Smooth muscle cell (in vitro differentiated cells): ENCODE results near the gene FOXP2. TPM values are rescaled to one million over a fixed set of nuclear protein-coding genes. Genes with fewer than 3 reads are reported as not detected.

Experiments used
- DNase-seq: peaks from one replicate; lab custom pipeline; 2025; ENCODE audit not compliant: unreplicated experiment; lab: John Stamatoyannopoulos, UW
- H2AFZ ChIP-seq: fragments of 200-600 bp; sonication (generic); 2 replicates; pipeline ENCODE4 v1.6.0; 2016; ENCODE audit warnings: antibody characterized with exemption, low read depth, mild to moderate bottlenecking
- H3F3A ChIP-seq: fragments of 200-600 bp; sonication (generic); 2 replicates; pipeline ENCODE4 v1.6.0; 2017; ENCODE audit warnings: antibody characterized with exemption, low read depth
- H3K27ac ChIP-seq: fragments of 200-600 bp; sonication (generic); 2 replicates; pipeline ENCODE4 v1.5.1; 2016; ENCODE audit warnings: low read depth, mild to moderate bottlenecking
- H3K27me3 ChIP-seq: fragments of 200-600 bp; sonication (generic); 2 replicates; pipeline ENCODE4 v1.6.1; 2016; ENCODE audit warnings: low read depth, mild to moderate bottlenecking
- H3K36me3 ChIP-seq: fragments of 200-600 bp; sonication (generic); 2 replicates; pipeline ENCODE4 v1.5.1; 2016; ENCODE audit warnings: low read depth
- H3K4me1 ChIP-seq: fragments of 200-600 bp; sonication (generic); 2 replicates; pipeline ENCODE4 v1.5.1; 2016; ENCODE audit warnings: low read depth
- H3K4me2 ChIP-seq: fragments of 200-600 bp; sonication (generic); 2 replicates; pipeline ENCODE4 v1.6.0; 2016; ENCODE audit warnings: mild to moderate bottlenecking
- H3K4me3 ChIP-seq: fragments of 200-600 bp; sonication (generic); 2 replicates; pipeline ENCODE4 v1.5.1; 2016; ENCODE audit warnings: mild to moderate bottlenecking
- H3K79me2 ChIP-seq: fragments of 200-600 bp; sonication (generic); 2 replicates; pipeline ENCODE4 v1.6.0; 2016; ENCODE audit warnings: low read depth, mild to moderate bottlenecking
- H3K9ac ChIP-seq: fragments of 200-600 bp; sonication (generic); 2 replicates; pipeline ENCODE4 v1.6.0; 2016; ENCODE audit warnings: low read depth
- H3K9me3 ChIP-seq: fragments of 200-600 bp; sonication (generic); replicated peaks from 2 replicates; pipeline ENCODE4 v1.5.1; 2016; ENCODE audit warnings: low read depth
- H4K20me1 ChIP-seq: fragments of 200-600 bp; sonication (generic); 2 replicates; pipeline ENCODE4 v1.6.0; 2016; ENCODE audit warnings: low read depth
- WGBS: methylation state at CpG from one replicate; pipeline ENCODE4 v1.1.7; 2016; ENCODE audit warnings: low lambda C conversion rate; 5-methylcytosine and 5-hydroxymethylcytosine counted together
- polyA plus RNA-seq: library from polyadenylated mRNA; unstranded; fragments of >200 nt; fragmentation: Nextera tagmentation; extraction: Ambion mirVana; gene quantifications from 2 replicates; pipeline ENCODE4 v1.2.1, GENCODE V29; 2016
- total RNA-seq: library from RNA; depleted of rRNA; stranded (reverse); fragments of >200 nt; gene quantifications from 2 replicates; pipeline ENCODE4 v1.2.3, GENCODE V29; 2014
- TF ChIP-seq, protein P1 (sequence below): fragments of 200-600 bp; sonication (generic); IDR thresholded peaks from 2 replicates; pipeline ENCODE4 v1.5.1; 2017; ENCODE audit warnings: borderline replicate concordance, mild to moderate bottlenecking, antibody characterized with exemption; ENCODE audit not compliant: insufficient read depth, poor library complexity, severe bottlenecking

The FOXP2 gene
- total and polyA plus RNA-seq, 2 experiments from 2014 or later = 0.86 to 1.1 TPM

DNA sequence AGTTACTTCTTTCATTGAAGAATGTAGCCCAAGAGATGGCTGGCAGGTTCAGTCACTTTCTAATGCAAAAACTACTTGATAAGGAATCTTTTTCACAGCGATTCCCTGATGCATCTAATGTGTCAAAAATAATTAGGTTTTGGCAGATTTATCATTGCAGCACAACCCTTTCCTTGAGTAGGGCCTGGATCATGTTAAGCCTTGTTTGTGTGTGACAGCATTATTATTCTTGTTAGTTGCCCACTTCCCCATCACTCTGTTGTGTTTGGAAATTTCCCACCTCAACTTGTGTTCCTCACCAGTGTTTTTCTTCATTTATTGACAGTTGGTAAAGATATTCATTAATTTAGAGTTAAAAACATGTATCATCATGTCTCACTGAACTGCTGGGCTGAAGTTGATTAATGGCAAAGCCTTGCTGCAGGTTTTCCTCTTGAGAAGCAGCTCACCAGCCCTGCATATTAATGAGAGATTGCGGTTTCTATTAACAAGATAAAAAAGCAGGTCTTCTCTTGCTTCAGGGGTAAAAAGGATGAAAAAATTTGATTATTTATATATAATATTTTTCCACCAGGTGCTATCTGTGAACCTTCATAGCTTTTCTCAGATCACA lies 273.9 kb downstream of the FOXP2 start:
- Histone ChIP-seq H3F3A (no peaks in the 10 kb centered on the region), H3K4me1 (no peaks in the 10 kb centered on the region), H3K27ac (no peak overlapping the region), H2AFZ (no peak overlapping the region), H3K36me3 (no peaks in the 10 kb centered on the region), H3K79me2 (no peaks in the 10 kb centered on the region), H3K4me3 (no peak overlapping the region), H3K9me3 (no peaks in the 10 kb centered on the region), H3K4me2 (no peak overlapping the region), H3K9ac (no peak overlapping the region), H4K20me1 (no peaks in the 10 kb centered on the region), H3K27me3 (no peaks in the 10 kb centered on the region)
- no peak for DNase-seq
- 39% methylated on average over 2 of the region's 2 CpGs for WGBS
- TF ChIP-seq, protein P1, sequence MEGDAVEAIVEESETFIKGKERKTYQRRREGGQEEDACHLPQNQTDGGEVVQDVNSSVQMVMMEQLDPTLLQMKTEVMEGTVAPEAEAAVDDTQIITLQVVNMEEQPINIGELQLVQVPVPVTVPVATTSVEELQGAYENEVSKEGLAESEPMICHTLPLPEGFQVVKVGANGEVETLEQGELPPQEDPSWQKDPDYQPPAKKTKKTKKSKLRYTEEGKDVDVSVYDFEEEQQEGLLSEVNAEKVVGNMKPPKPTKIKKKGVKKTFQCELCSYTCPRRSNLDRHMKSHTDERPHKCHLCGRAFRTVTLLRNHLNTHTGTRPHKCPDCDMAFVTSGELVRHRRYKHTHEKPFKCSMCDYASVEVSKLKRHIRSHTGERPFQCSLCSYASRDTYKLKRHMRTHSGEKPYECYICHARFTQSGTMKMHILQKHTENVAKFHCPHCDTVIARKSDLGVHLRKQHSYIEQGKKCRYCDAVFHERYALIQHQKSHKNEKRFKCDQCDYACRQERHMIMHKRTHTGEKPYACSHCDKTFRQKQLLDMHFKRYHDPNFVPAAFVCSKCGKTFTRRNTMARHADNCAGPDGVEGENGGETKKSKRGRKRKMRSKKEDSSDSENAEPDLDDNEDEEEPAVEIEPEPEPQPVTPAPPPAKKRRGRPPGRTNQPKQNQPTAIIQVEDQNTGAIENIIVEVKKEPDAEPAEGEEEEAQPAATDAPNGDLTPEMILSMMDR = no peak

DNA sequence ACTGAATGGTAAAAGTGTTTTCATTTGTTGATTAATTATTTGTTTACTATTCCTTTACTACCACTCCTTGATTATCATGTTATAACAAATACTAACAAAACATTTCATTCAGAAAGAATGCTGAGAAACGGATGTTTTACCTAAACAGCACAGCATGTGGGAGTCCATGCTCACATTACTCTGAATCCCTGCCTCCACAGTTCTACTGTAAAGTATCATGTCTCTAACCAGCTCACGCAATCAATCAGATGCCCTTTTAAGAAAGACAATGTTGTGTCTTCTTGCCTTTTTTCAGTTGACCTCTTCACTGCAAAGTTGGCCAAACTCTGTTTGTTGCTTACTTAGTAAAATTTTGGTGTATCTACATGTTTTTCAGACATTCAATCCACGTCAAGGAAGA lies 274.8 kb downstream of the FOXP2 start:
- TF ChIP-seq, protein P1 = no peak
- H3K9me3 ChIP-seq = no peaks in the 10 kb centered on the region
- no peaks in the 10 kb centered on the region for H4K20me1 ChIP-seq
- H3K9ac ChIP-seq = no peak overlapping the region
- H3K36me3 ChIP-seq = no peaks in the 10 kb centered on the region
- H3K79me2 ChIP-seq = no peaks in the 10 kb centered on the region
- no peaks in the 10 kb centered on the region for H3K27me3 ChIP-seq
- DNase-seq = no peak
- no peaks in the 10 kb centered on the region for H3F3A ChIP-seq
- no peak overlapping the region for H3K27ac ChIP-seq
- no peak overlapping the region for H3K4me3 ChIP-seq
- H3K4me2 ChIP-seq = no peak overlapping the region
- 44% methylated on average over 3 of the region's 3 CpGs for WGBS
- no peaks in the 10 kb centered on the region for H3K4me1 ChIP-seq
- no peak overlapping the region for H2AFZ ChIP-seq

DNA sequence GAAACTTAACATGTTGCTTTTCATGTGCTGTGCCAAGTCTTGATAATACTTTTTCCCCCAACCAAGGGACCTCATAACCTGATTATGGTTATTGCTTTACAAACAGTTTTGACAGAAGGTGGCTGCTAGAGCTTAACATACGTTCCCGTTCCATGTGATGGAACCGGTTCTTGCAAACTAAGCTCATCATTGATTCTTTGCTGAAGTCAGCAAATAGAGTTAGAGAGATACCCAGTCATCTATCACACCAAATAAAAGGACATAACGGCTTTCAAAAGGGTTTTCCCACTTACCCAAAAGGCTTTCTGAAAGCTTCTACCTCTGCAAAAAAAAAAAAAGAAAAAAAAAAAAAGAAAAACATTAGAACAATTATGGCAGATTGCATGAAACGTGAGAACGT lies 277.0 kb downstream of the FOXP2 start:
- H3K9ac ChIP-seq = no peak overlapping the region
- H3K36me3 ChIP-seq = no peaks in the 10 kb centered on the region
- no peak overlapping the region for H3K4me2 ChIP-seq
- no peaks in the 10 kb centered on the region for H3K27me3 ChIP-seq
- TF ChIP-seq, protein P1 = no peak
- no peaks in the 10 kb centered on the region for H3F3A ChIP-seq
- H3K4me3 ChIP-seq = no peak overlapping the region
- no peak overlapping the region for H3K27ac ChIP-seq
- no peaks in the 10 kb centered on the region for H3K4me1 ChIP-seq
- DNase-seq = no peak
- no peak overlapping the region for H2AFZ ChIP-seq
- no peaks in the 10 kb centered on the region for H4K20me1 ChIP-seq
- WGBS = 92% methylated on average over 6 of the region's 6 CpGs
- no peaks in the 10 kb centered on the region for H3K79me2 ChIP-seq
- H3K9me3 ChIP-seq = no peaks in the 10 kb centered on the region

DNA sequence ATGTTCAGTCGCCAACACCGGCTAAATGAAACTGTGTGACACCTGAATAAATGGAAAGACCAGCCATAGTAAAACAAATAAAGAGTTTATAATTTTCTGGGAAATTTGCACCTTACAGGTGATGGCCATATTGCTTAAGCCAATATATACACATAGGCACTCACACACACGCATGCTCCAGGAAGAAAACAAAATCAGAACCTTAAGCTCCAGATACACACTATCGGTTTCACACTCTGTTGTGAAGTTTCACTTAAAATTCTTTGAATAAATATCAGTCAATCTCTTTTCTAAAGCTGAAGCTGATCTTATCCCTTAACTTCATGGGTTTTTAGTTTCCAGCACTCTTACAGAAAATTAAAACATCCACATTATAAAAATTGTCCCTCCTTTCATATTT lies 280.6 kb downstream of the FOXP2 start:
- H3K27me3 ChIP-seq = no peaks in the 10 kb centered on the region

More for the DNA sequence above, 280.6 kb downstream of the FOXP2 start:
- Histone ChIP-seq H3K4me2 (no peak overlapping the region), H3K79me2 (no peaks in the 10 kb centered on the region), H4K20me1 (no peaks in the 10 kb centered on the region), H3K27ac (no peak overlapping the region), H3K36me3 (no peaks in the 10 kb centered on the region), H3F3A (no peaks in the 10 kb centered on the region), H2AFZ (no peak overlapping the region), H3K4me1 (no peaks in the 10 kb centered on the region), H3K4me3 (no peak overlapping the region), H3K9ac (no peak overlapping the region), H3K9me3 (no peaks in the 10 kb centered on the region)
- 96% methylated on average over 4 of the region's 4 CpGs for WGBS
- no peak for DNase-seq
- TF ChIP-seq, protein P1 = no peak
